GM18861 (cell line): Measurements from ENCODE around the gene LYPLA2.
A peak's percentile ranks its signal among the peaks of the same experiment; 100 is the strongest.
"Not testable (repeated sequence)": the region's sequence is repeated elsewhere in the genome, so short reads cannot be mapped to it uniquely, and the experiment has no call there.

Experiments
- ATAC-seq: cut with Tn5 transposase; IDR thresholded peaks from one replicate; pipeline ENCODE4 v1.9.1; 2021; ENCODE audit not compliant: unreplicated experiment

Gene LYPLA2

GRCh38 chr1:23777979-23778814 is 12.7 kb upstream of the LYPLA2 start, which contains the start of gene PITHD1:
Gene PITHD1, plus strand, starts transcription at chr1:23778418. Its CDS starts 98 bp downstream, at chr1:23778516.
- ATAC-seq, result peak; percentile 54

- no peak for ATAC-seq
Measured at GRCh38 chr1:23779826-23780371, 11.0 kb upstream of the LYPLA2 start.

GRCh38 chr1:23783141-23783540 is 7.8 kb upstream of the LYPLA2 start:
- ATAC-seq, result not testable (repeated sequence)

- ATAC-seq, result no peak
Measured at GRCh38 chr1:23784846-23785245, 6.1 kb upstream of the LYPLA2 start.

GRCh38 chr1:23787701-23788100 is 3.2 kb upstream of the LYPLA2 start:
- ATAC-seq, result no peak

- no peak for ATAC-seq
Measured at GRCh38 chr1:23788695-23789094, 2.2 kb upstream of the LYPLA2 start.

- no peak for ATAC-seq
Measured at GRCh38 chr1:23791516-23792047, 637 bp downstream of the LYPLA2 start.

GRCh38 chr1:23792151-23792945 is 1.4 kb downstream of the LYPLA2 start:
- ATAC-seq, result no peak

GRCh38 chr1:23793018-23793781 is 2.3 kb downstream of the LYPLA2 start:
- ATAC-seq, result no peak

- no peak for ATAC-seq
Measured at GRCh38 chr1:23793861-23794731, 3.2 kb downstream of the LYPLA2 start.

GRCh38 chr1:23794732-23795182 is 3.8 kb downstream of the LYPLA2 start:
- not testable (repeated sequence) for ATAC-seq

GRCh38 chr1:23795676-23796465 is 4.9 kb downstream of the LYPLA2 start:
- ATAC-seq, result no peak

GRCh38 chr1:23796466-23797271 is 5.7 kb downstream of the LYPLA2 start:
- no peak for ATAC-seq

- no peak for ATAC-seq
Measured at GRCh38 chr1:23797478-23798448, 6.8 kb downstream of the LYPLA2 start.

GRCh38 chr1:23798662-23799142 is 7.8 kb downstream of the LYPLA2 start:
- no peak for ATAC-seq

- ATAC-seq, result no peak
Measured at GRCh38 chr1:23799255-23799569, 8.3 kb downstream of the LYPLA2 start.
